Measurements from ENCODE around the gene FUBP3.

- TF ChIP-seq CTCF (IDR thresholded peaks at IDR 0.05) (no peak), POLR2A (IDR thresholded peaks at IDR 0.05) (no peak), POLR2AphosphoS5 (IDR thresholded peaks at IDR 0.05) (no peak), EP300 (IDR thresholded peaks at IDR 0.05) (no peak)
These were observed 524 bp downstream of the FUBP3 start for GRCh38 chr9:130579738-130580463.

All from stomach (tissue), 4 donors.